ENCODE results near the gene VAMP1.

DNA sequence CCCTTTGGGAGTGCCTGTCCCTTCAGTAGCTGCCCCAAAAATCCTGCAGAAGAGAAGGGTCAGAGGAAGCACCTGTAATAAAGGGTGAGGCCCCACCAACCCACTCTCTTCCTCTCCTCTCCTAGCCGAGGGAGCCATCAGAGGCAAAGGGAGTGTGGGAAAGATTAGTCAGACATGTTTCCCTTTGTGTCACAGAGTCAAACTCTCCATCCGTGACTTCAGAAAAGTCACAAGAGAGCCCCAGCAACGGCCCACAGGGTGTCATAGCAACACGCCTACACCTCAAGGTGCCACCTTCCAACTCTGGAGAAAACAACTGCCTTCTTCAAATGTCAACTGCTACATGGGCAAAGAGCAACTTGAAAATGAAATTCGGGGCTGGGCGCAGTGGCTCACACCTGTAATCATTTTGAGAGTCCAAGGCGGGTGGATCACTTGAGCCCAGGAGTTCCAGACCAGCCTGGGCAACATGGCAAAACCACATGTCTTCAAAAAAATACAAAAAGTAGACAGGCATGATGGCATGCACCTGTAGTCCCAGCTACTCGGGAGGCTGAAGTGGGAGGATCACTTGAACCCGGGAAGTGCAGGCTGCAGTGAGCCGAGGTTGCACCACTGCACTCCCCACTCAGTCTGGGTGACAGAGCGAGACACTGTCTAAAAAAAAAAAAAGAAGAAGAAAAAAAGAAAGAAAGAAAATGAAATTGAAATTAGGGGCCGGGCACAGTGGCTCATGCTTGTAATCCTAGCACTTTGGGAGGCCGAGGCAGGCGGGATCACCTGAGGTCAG is 43.4 kb downstream of the VAMP1 start:
- TF ChIP-seq, protein P1, sequence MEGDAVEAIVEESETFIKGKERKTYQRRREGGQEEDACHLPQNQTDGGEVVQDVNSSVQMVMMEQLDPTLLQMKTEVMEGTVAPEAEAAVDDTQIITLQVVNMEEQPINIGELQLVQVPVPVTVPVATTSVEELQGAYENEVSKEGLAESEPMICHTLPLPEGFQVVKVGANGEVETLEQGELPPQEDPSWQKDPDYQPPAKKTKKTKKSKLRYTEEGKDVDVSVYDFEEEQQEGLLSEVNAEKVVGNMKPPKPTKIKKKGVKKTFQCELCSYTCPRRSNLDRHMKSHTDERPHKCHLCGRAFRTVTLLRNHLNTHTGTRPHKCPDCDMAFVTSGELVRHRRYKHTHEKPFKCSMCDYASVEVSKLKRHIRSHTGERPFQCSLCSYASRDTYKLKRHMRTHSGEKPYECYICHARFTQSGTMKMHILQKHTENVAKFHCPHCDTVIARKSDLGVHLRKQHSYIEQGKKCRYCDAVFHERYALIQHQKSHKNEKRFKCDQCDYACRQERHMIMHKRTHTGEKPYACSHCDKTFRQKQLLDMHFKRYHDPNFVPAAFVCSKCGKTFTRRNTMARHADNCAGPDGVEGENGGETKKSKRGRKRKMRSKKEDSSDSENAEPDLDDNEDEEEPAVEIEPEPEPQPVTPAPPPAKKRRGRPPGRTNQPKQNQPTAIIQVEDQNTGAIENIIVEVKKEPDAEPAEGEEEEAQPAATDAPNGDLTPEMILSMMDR (IDR thresholded peaks at IDR 0.05): no peak
- TF ChIP-seq POLR2AphosphoS5 (IDR thresholded peaks at IDR 0.05; ENCODE audit: low read depth, low read length): no peak
- no peak for TF ChIP-seq REST (IDR thresholded peaks at IDR 0.05; ENCODE audit: insufficient read depth in 1 of 2, low read depth in 2 of 2, low read length in 1 of 2)

Measured in Panc1 (cell line).